Endothelial cell of umbilical vein (primary cell): Measurements from ENCODE around the gene RGS7. TPM values are rescaled to one million over a fixed set of nuclear protein-coding genes. Genes with fewer than 3 reads are reported as not detected.

Experiments used
- BruUV-seq: library from RNA; stranded (reverse); fragments of 400-500 nt; replicated peaks from 2 replicates; lab custom pipeline; 2021; lab: Mats Ljungman, UMichigan
- CTCF ChIA-PET: fragments of 300-600, 350-600 bp; sonication (Branson Sonifier 250); formaldehyde crosslinking; loops from one replicate; lab custom pipeline; 2021; ENCODE audit warnings: antibody characterized with exemption, inconsistent platforms; lab: Charles Lee
- POLR2A ChIA-PET: fragments of 300-600, 350-600 bp; sonication (Branson Sonifier 250); formaldehyde crosslinking; loops from one replicate; lab custom pipeline; 2021; ENCODE audit warnings: antibody characterized with exemption, inconsistent platforms; lab: Charles Lee
- DNase-seq: peaks from one replicate; pipeline ENCODE4 v3.0.0-alpha.2; 2011; ENCODE audit warnings: low read depth, low spot score
- FAIRE-seq: peaks from 2 replicates; lab custom pipeline; 2011; peaks lifted over from hg19 to GRCh38; lab: Jason Lieb, UNC
- H2AFZ ChIP-seq: 2 replicates; pipeline ENCODE4 v1.6.0; 2012; ENCODE audit warnings: low read depth, low read length, control low read depth, inconsistent platforms
- H3K27ac ChIP-seq: 2 replicates; pipeline ENCODE4 v1.5.1; 2011; ENCODE audit warnings: low read depth, mild to moderate bottlenecking, control low read depth, low read length, moderate library complexity; ENCODE audit not compliant: insufficient read depth
- H3K27me3 ChIP-seq, 2 experiments: 2 replicates each; pipeline versions ENCODE4 v1.6.0 to v1.6.1; 2011; ENCODE audit warnings: low read length in 2 of 2, mixed read lengths in 1 of 2; ENCODE audit not compliant: control insufficient read depth in 2 of 2, insufficient read depth in 2 of 2
- H3K36me3 ChIP-seq, 2 experiments: 2 replicates in 1 of 2; 3 replicates in 1 of 2; pipeline ENCODE4 v1.5.1; 2011; ENCODE audit warnings: low read length in 2 of 2, mild to moderate bottlenecking in 1 of 2, moderate library complexity in 1 of 2; ENCODE audit not compliant: control insufficient read depth in 2 of 2, insufficient read depth in 2 of 2; ENCODE audit errors: extremely low read depth in 1 of 2
- H3K4me1 ChIP-seq: 3 replicates; pipeline ENCODE4 v1.5.1; 2011; ENCODE audit warnings: mild to moderate bottlenecking, low read length; ENCODE audit not compliant: control insufficient read depth, insufficient read depth; ENCODE audit errors: extremely low read depth
- H3K4me2 ChIP-seq: 2 replicates; pipeline ENCODE4 v1.6.1; 2011; ENCODE audit warnings: low read length, control low read depth, mixed read lengths; ENCODE audit not compliant: insufficient read depth
- H3K4me3 ChIP-seq, 3 experiments: fragments of 200-600 bp in 1 of 3; sonication (generic), shearing (Covaris generic) in 1 of 3; replicated peaks in 1 of 3; 2 replicates each; pipeline ENCODE4 v1.5.1; 2011 to 2016; ENCODE audit warnings: control low read depth in 3 of 3, low read length in 3 of 3, mild to moderate bottlenecking in 2 of 3, inconsistent platforms in 1 of 3, low read depth in 1 of 3, moderate library complexity in 1 of 3; ENCODE audit not compliant: insufficient read depth in 1 of 3
- H3K79me2 ChIP-seq: 2 replicates; pipeline ENCODE4 v1.6.0; 2012; ENCODE audit warnings: low read length, inconsistent platforms; ENCODE audit not compliant: control insufficient read depth, insufficient read depth
- H3K9ac ChIP-seq: replicated peaks from 2 replicates; pipeline ENCODE3; 2011; ENCODE audit warnings: low read length, control low read depth; ENCODE audit not compliant: insufficient read depth; ENCODE audit errors: extremely low read depth
- H3K9me1 ChIP-seq: replicated peaks from 3 replicates; pipeline ENCODE4 v1.6.0; 2011; ENCODE audit warnings: mild to moderate bottlenecking, low read length; ENCODE audit not compliant: control insufficient read depth, insufficient read depth; ENCODE audit errors: extremely low read depth
- H3K9me3 ChIP-seq: replicated peaks from 2 replicates; pipeline ENCODE4 v1.5.1; 2012; ENCODE audit warnings: low read length, inconsistent platforms; ENCODE audit not compliant: control insufficient read depth, insufficient read depth
- H4K20me1 ChIP-seq: replicated peaks from 2 replicates; pipeline ENCODE3; 2011; ENCODE audit warnings: mild to moderate bottlenecking, low read length; ENCODE audit not compliant: control insufficient read depth, insufficient read depth; ENCODE audit errors: extremely low read depth
- EZH2 ChIP-seq: IDR thresholded peaks from 2 replicates; pipeline ENCODE4 v1.6.1; 2012; ENCODE audit warnings: borderline replicate concordance, low read depth, mild to moderate bottlenecking, moderate library complexity, low read length, inconsistent platforms; ENCODE audit not compliant: severe bottlenecking
- FOS ChIP-seq: IDR thresholded peaks from 2 replicates; pipeline ENCODE4 v1.6.1; 2011; ENCODE audit warnings: mild to moderate bottlenecking, low read length, moderate library complexity, borderline replicate concordance; ENCODE audit not compliant: insufficient read depth
- GATA2 ChIP-seq: IDR thresholded peaks from 2 replicates; pipeline ENCODE4 v1.7.0; 2011; ENCODE audit warnings: low read depth, mild to moderate bottlenecking, moderate library complexity, mixed read lengths, low read length; ENCODE audit not compliant: insufficient read length, insufficient read depth
- JUN ChIP-seq: IDR thresholded peaks from 2 replicates; pipeline ENCODE4 v1.6.1; 2011; ENCODE audit warnings: borderline replicate concordance, low read depth; ENCODE audit not compliant: insufficient read length, insufficient read depth
- MYC ChIP-seq: IDR thresholded peaks from one replicate; pipeline ENCODE4 v1.6.1; 2011; ENCODE audit warnings: mild to moderate bottlenecking, low read depth, low read length
- POLR2A ChIP-seq: IDR thresholded peaks from 2 replicates; pipeline ENCODE4 v1.6.1; 2012; ENCODE audit warnings: low read depth, mild to moderate bottlenecking, control low read depth, low read length
- POLR2AphosphoS5 ChIP-seq: IDR thresholded peaks from 2 replicates; pipeline ENCODE4 v1.6.1; 2012; ENCODE audit warnings: low read depth, mild to moderate bottlenecking, control low read depth, low read length, moderate library complexity; ENCODE audit not compliant: insufficient read depth
- dilution Hi-C: fragments of 300-500 bp; cut with MboI; formaldehyde crosslinking; loops from one replicate; pipeline ENCODE4 v1.15.0; 2019; ENCODE audit warnings: low sequenced_read_pairs; ENCODE audit not compliant: extremely low pct_ligation_motif_present
- intact Hi-C: fragments of 100-400 bp; cut with micrococcal nuclease; formaldehyde crosslinking; loops from one replicate; pipeline ENCODE4 v1.10.0; 2022
- polyA plus RNA-seq, 4 experiments: library from polyadenylated mRNA; depleted of rRNA in 3 of 4; stranded (reverse) in 3 of 4; unstranded in 1 of 4; fragments of >200 nt; gene quantifications; 2 replicates each; pipeline versions ENCODE4 v1.2.1 to v1.2.3, GENCODE V29; 2011 to 2012; ENCODE audit warnings: missing spikeins in 1 of 4
- total RNA-seq: library from RNA; stranded (reverse); gene quantifications from 2 replicates; pipeline ENCODE4 v1.2.3, GENCODE V29; 2021
- TF ChIP-seq, protein P1 (sequence below), 2 donors: IDR thresholded peaks; 1 replicate in 1 of 2; 2 replicates in 1 of 2; pipeline ENCODE4 v1.5.1; 2011; ENCODE audit warnings: low read length in 2 of 2, mild to moderate bottlenecking in 2 of 2, moderate library complexity in 2 of 2, control low read depth in 1 of 2, inconsistent platforms in 1 of 2, low read depth in 1 of 2; ENCODE audit not compliant: insufficient read depth in 1 of 2; ENCODE audit errors: extremely low read depth in 1 of 2
- TF ChIP-seq, protein P2 (sequence below): IDR thresholded peaks from 2 replicates; pipeline ENCODE4 v1.6.1; 2011; ENCODE audit not compliant: insufficient read depth, insufficient read length

RGS7 gene
- total and polyA plus RNA-seq, 2 donors (not counting 3 experiments of a cell fraction or from before 2014, with no cell fraction given) = 0.43 to 0.44 TPM

DNA sequence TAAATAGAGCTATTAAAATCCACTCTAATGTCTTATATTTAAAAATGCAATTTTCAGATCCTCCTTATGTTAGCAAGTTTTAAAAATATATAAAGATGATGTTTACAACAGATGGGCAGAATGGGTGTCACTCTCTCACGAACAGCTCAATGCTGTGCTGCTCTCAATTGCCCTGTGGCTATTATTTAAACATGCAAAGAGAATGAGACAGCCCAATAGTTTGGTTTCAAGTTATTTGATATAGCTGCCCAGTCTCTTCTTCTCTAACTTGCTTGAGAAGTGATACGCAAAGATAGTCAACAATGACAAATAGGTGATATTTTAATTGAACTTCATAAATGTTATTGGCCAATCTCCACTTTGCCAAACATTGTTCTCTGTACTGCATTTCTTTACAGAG, 545.7 kb downstream of the RGS7 start:
- intact Hi-C loops = no loop called here
- Histone ChIP-seq H3K4me1 (no peaks in the 10 kb centered on the region), H3K79me2 (no peaks in the 10 kb centered on the region), H3K27me3 (no peaks in the 10 kb centered on the region), H3K4me3 (no peak overlapping the region), H3K9me1 (no peaks in the 10 kb centered on the region), H2AFZ (no peak overlapping the region), H4K20me1 (no peaks in the 10 kb centered on the region), H3K9ac (no peak overlapping the region), H3K4me2 (no peak overlapping the region), H3K9me3 (no peaks in the 10 kb centered on the region), H3K36me3 (no peaks in the 10 kb centered on the region), H3K27ac (no peak overlapping the region)
- CTCF ChIA-PET = no interaction called here
- no peak for DNase-seq
- no peak for FAIRE-seq
- POLR2A ChIA-PET = no interaction called here
- TF ChIP-seq, protein P1, sequence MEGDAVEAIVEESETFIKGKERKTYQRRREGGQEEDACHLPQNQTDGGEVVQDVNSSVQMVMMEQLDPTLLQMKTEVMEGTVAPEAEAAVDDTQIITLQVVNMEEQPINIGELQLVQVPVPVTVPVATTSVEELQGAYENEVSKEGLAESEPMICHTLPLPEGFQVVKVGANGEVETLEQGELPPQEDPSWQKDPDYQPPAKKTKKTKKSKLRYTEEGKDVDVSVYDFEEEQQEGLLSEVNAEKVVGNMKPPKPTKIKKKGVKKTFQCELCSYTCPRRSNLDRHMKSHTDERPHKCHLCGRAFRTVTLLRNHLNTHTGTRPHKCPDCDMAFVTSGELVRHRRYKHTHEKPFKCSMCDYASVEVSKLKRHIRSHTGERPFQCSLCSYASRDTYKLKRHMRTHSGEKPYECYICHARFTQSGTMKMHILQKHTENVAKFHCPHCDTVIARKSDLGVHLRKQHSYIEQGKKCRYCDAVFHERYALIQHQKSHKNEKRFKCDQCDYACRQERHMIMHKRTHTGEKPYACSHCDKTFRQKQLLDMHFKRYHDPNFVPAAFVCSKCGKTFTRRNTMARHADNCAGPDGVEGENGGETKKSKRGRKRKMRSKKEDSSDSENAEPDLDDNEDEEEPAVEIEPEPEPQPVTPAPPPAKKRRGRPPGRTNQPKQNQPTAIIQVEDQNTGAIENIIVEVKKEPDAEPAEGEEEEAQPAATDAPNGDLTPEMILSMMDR (IDR thresholded peaks at IDR 0.05; ENCODE audit: extremely low read depth in 1 of 2, insufficient read depth in 1 of 2, low read depth in 1 of 2, low read length in 2 of 2) = no peak
- TF ChIP-seq EZH2 (no peak), JUN (no peak), MYC (no peak), FOS (no peak), POLR2AphosphoS5 (no peak), POLR2A (no peak), GATA2 (no peak)
- TF ChIP-seq, protein P2, sequence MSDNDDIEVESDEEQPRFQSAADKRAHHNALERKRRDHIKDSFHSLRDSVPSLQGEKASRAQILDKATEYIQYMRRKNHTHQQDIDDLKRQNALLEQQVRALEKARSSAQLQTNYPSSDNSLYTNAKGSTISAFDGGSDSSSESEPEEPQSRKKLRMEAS = no peak
- BruUV-seq = no TSS peak
- dilution Hi-C loops = no loop called here
